Fibroblast of pulmonary artery (primary cell): Measurements from ENCODE around the gene TMC6.
"Not testable (repeated sequence)": the region's sequence is repeated elsewhere in the genome, so short reads cannot be mapped to it uniquely, and the experiment has no call there.

ENCODE experiments used
- DNase-seq: peaks from one replicate; pipeline ENCODE4 v3.0.0-alpha.2; 2010; ENCODE audit warnings: low read depth
- H3K4me3 ChIP-seq: replicated peaks from 2 replicates; pipeline ENCODE4 v1.5.1; 2011; ENCODE audit warnings: low read depth, mild to moderate bottlenecking, control low read depth, low read length, moderate library complexity
- CTCF ChIP-seq: IDR thresholded peaks from 2 replicates; pipeline ENCODE4 v1.5.1; 2011; ENCODE audit warnings: mild to moderate bottlenecking, control low read depth, low read length, inconsistent platforms; ENCODE audit errors: missing control alignments

Gene TMC6

GRCh38 chr17:78118801-78119241, 9.7 kb downstream of the TMC6 start:
- H3K4me3 ChIP-seq, result no peak overlapping the region
- TF ChIP-seq CTCF, result no peak
- no peak for DNase-seq

GRCh38 chr17:78117027-78117981, 11.3 kb downstream of the TMC6 start:
- no peak overlapping the region for H3K4me3 ChIP-seq
- DNase-seq, result no peak
- no peak for TF ChIP-seq CTCF

GRCh38 chr17:78116411-78116810, 12.1 kb downstream of the TMC6 start:
- no peak for TF ChIP-seq CTCF
- no peak for DNase-seq
- H3K4me3 ChIP-seq, result no peak overlapping the region

- not testable (repeated sequence) for H3K4me3 ChIP-seq, DNase-seq
Observed at GRCh38 chr17:78115803-78116202, 12.8 kb downstream of the TMC6 start.

- no peak for DNase-seq
- H3K4me3 ChIP-seq, result no peak overlapping the region
- no peak for TF ChIP-seq CTCF
Observed at GRCh38 chr17:78114831-78115723, 13.5 kb downstream of the TMC6 start.

GRCh38 chr17:78113804-78114785, 14.5 kb downstream of the TMC6 start:
- TF ChIP-seq CTCF, result no peak
- DNase-seq, result no peak
- no peak overlapping the region for H3K4me3 ChIP-seq
